Epithelial cell of esophagus (primary cell): Measurements from ENCODE around the gene TMEM82.

Experiments used
- DNase-seq: peaks from one replicate; pipeline ENCODE4 v3.0.0; 2010; ENCODE audit warnings: low read depth
- H3K4me3 ChIP-seq: 2 replicates; pipeline ENCODE4 v1.5.1; 2011; ENCODE audit warnings: mild to moderate bottlenecking, low read length, control low read depth
- CTCF ChIP-seq: IDR thresholded peaks from 2 replicates; pipeline ENCODE4 v1.5.1; 2011; ENCODE audit warnings: low read depth, mild to moderate bottlenecking, low read length, control low read depth, inconsistent platforms; ENCODE audit not compliant: insufficient read depth; ENCODE audit errors: missing control alignments

The TMEM82 gene

GRCh38 chr1:15756143-15757015, 14.1 kb downstream of the TMEM82 start:
- DNase-seq: peak; percentile 70
- TF ChIP-seq CTCF: no peak
- peak overlapping the region; percentile 9 for H3K4me3 ChIP-seq

GRCh38 chr1:15757016-15757543, 14.8 kb downstream of the TMEM82 start:
- TF ChIP-seq CTCF: no peak

GRCh38 chr1:15757575-15758342, 15.5 kb downstream of the TMEM82 start:
- peak overlapping the region; percentile 25 for H3K4me3 ChIP-seq
- no peak for TF ChIP-seq CTCF
- DNase-seq: no peak

More at GRCh38 chr1:15757016-15757543, 14.8 kb downstream of the TMEM82 start:
- DNase-seq: no peak
- H3K4me3 ChIP-seq: no peak overlapping the region

- DNase-seq: peak; percentile 40
- no peak for TF ChIP-seq CTCF
- H3K4me3 ChIP-seq: peak within 1 kb of the TSS; percentile 69
These were observed 16.1 kb downstream of the TMEM82 start, which contains the start of gene FBLIM1 for GRCh38 chr1:15758343-15758931. Gene FBLIM1, plus strand, starts transcription at chr1:15758795. Its CDS starts 6,189 bp downstream, at chr1:15764984.

- peak overlapping the region; percentile 69 for H3K4me3 ChIP-seq
- DNase-seq: no peak
- TF ChIP-seq CTCF: no peak
These were observed 16.8 kb downstream of the TMEM82 start for GRCh38 chr1:15758953-15759661.
